CD4-positive, alpha-beta T cell treated with Interleukin-10 for 1 hour (primary cell): ENCODE results near the gene AREL1.
A peak's percentile ranks its signal among the peaks of the same experiment; 100 is the strongest.
"Not testable (repeated sequence)": the region's sequence is repeated elsewhere in the genome, so short reads cannot be mapped to it uniquely, and the experiment has no call there.

Experiments
- DNase-seq: peaks from one replicate; pipeline ENCODE4 v3.0.0-alpha.2; 2020

Gene AREL1, protein sequence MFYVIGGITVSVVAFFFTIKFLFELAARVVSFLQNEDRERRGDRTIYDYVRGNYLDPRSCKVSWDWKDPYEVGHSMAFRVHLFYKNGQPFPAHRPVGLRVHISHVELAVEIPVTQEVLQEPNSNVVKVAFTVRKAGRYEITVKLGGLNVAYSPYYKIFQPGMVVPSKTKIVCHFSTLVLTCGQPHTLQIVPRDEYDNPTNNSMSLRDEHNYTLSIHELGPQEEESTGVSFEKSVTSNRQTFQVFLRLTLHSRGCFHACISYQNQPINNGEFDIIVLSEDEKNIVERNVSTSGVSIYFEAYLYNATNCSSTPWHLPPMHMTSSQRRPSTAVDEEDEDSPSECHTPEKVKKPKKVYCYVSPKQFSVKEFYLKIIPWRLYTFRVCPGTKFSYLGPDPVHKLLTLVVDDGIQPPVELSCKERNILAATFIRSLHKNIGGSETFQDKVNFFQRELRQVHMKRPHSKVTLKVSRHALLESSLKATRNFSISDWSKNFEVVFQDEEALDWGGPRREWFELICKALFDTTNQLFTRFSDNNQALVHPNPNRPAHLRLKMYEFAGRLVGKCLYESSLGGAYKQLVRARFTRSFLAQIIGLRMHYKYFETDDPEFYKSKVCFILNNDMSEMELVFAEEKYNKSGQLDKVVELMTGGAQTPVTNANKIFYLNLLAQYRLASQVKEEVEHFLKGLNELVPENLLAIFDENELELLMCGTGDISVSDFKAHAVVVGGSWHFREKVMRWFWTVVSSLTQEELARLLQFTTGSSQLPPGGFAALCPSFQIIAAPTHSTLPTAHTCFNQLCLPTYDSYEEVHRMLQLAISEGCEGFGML

DNA sequence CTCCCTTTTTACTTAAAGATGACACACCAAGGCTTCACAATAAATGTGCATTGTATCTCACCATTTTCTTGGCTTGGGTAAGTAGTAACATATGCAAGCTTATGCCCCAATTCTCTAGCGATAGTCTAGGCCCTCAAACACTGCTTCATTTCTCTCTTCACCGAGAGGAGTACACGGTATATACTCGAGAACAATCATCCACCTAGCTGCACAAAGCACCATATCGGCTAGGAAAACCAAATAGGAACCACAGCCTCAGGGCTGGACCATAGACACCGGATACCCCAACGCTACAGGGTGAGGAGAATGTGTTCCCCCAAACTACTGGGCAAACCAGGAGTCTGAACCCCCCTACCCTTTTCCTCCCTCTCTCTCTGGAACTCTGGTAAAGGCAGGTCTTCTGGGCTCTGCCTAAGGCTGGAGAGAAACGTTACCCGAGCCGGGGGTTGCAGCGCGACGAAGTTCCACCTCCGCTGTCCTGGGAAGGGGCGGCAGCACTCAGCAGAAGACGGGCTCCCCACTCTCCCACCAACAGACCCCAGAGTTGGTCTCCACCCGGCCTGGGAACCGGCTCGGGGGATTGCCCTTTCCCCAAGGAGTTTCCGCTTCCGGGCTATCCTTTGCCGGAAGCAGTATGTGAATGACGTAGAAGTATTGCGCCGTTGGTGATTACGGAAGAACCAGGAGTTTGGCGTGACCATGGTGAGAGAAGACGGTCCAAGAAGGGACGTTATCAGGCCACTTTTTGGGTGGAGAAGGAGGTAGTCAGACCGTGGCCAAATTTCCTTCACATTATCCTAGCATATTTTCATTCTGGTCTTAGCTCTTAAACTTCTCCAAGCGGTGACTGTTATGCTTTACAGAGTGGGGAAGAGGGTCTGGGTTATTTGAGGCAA is at the start of gene AREL1, which contains the start of gene FCF1:
AREL1 (minus strand) TSS at position 582 of the 896 bp plus-strand sequence. CDS start 27,465 bp downstream, outside the sequence.
FCF1 (plus strand) TSS at position 646 of the 896 bp plus-strand sequence; CDS start at position 700, 54 bp downstream.
- DNase-seq, result peak; percentile 88

DNA sequence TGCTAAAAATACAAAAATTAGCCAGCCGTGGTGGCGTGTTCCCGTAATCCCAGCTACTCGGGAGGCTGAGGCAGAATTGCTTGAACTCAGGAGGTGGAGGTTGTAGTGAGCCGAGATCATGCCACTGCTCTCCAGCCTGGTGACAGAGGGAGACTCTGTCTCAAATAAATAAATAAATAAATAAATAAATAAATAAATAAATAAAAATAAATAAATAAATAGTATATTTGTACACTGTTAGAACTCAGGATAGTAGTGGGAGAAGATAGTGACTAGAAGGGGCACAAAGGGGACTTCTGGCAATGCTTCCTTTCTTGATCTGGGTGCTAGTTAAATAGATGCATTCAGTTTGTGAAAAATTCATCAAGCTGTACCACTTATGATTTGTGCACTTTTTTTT is 45.6 kb upstream of the AREL1 start:
- not testable (repeated sequence) for DNase-seq

DNA sequence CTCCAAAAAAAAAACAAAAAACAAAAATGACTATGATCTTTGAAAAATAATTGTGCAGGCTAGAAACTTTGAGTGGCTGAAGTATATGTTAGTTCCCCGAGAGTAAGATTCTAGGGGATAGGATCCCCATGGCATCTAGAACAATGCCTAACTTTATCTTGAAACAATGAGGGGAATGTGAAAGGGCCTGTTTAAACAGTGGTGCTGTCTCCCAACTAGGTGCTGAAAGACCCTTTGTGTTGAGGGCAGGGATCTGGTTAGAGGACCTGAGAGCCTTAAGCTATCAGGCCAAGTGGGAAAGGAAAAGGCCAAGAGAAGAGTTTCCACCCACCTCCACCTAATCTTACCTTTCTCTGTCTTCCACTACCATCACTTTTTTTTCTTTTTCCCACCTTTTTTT is 43.4 kb upstream of the AREL1 start:
- no peak for DNase-seq

DNA sequence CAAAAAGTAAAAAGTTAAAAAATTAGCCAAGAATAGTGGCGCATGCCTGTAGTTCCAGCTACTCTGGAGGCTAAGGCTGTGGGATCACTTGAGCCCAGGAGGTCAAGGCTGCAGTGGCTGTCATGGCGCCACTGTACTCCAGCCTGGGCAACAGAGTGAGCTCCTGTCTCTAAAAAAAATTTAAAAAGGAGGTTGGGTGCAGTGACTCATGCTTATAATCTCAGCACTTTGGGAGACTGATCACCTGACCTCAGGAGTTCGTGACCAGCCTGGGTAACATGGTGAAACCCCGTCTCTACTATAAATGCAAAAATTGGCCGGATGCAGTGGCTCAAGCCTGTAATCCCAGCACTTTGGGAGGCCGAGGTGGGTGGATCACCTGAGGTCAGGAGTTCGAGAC is 42.0 kb upstream of the AREL1 start:
- no peak for DNase-seq

DNA sequence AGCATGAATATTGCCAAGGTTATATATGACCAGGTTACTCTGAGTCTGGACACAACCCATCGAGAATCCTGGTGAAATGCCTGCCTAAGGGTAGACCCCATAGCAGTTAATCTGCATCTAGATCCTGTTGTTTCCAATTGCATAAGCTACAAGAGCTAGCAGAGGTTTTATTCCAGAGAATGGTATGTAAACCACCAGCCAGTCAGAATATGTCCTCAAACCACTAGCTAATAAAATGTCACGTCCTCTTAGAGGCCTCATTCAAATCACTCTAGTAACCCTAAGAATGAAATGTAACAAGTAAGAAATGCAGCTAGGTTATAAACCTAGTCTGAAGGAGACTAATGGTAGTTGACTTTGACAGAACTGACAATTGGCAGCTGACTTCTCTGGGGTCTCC is 41.3 kb upstream of the AREL1 start:
- no peak for DNase-seq

DNA sequence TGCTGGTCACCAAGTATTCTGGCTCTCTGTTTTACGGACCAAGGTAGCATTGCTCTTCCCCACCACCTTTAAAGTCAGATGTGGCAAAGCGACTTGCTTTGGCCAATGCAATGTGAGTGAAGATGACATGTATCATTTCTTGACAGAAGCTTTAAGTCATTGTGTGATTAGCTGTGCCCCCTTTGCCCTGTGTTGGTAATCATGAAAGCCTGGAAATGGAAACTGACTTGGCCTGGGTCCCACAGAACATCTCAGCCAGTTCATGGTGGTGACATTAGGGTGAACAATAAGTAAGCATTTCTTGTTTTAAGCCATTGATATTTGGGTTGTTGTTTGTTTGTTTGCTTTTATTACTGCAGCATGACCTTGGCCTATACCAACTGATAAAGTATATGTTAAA is 34.4 kb upstream of the AREL1 start:
- no peak for DNase-seq

DNA sequence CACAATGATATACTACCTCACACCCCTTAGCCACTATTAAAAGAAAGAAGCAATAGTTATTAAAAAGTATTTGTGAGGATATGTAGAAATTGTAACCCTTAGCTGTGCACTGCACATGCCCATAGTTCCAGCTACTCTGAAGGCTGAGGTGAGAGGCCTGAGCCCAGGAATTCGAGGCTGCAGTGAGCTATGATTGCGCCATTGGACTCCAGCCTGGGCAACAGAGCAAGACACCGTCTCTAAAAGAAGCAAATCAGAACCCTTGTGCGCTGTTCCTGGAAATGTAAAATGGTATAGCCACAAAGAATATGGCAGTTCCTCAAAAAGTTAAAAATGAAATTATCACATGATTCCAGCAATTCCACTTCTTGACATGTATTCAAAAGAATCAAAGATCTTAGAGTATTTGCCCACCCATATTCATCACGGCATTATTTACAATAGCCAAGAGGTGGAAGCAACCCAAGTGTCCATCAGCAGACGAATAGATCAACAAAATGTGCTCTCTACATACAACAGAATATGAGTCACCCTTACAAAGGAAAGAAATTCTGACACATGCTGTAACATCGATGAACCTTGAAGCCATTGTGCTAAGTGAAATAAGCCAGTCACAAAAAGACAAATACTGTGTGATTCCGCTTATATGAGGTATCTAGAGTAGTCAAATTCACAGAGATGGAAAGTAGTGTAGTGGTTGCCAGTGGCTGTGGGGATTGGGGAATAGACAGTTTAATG is 26.6 kb upstream of the AREL1 start:
- DNase-seq, result no peak

DNA sequence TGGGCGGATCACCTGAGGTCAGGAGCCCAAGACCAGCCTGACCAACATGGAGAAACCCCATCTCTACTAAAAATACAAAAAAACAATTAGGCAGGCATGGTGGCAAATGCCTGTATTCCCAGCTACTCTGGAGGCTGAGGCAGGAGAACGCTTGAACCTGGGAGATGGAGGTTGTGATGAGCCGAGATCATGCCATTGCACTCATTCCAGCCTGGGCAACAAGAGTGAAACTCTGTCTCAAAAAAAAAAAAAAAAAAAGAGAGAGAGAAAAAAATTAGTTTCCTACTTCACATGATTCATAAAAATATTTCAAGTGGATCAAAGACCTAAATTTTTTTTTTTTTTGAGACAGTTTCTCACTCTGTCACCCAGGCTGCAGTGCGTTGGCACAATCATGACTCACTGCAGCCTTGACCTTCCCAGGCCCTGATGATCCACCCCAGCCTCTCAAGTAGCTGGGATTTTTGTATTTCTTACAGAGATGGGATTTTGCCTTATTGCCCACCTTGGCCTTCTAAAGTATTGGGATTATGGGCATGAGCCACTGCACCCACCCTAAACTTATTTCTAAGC is 25.0 kb upstream of the AREL1 start:
- DNase-seq, result no peak

DNA sequence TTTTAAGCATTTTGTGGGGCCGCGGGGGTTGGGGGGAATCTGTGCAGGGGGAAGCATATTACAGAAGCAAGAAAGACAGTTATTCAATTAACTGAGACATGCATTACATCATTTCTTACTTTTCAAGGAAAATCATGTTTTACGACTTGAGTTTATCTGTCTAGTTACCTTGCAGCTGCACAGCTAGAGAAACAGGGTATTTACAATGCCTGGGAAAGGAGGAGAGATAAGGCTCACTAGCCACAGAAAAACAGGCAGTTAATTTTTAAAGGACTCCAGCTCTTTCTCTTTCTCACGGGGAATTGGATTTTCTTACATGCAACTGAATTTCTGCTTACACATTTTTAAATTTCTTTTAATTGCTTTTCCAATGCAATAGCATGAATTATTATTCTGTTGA is 22.2 kb upstream of the AREL1 start:
- no peak for DNase-seq

DNA sequence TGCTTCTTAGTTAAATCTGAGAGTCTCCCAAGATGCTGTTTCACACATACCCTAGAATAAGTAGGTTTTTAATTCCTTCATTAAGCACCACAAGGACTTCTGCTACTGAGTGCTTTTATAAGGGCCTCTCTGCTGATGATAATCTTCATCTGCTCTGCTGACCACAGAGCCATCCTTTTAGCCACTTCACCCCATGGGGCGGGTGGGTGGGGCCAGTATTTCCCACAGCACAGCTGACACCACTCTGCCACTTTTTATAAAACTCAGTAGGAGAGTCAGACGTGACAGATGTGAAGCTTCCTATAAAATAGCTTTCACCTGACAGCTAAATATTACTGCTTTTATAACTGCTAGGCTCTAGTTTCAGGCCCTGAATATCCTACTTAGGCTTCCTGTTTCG is 20.3 kb upstream of the AREL1 start:
- no peak for DNase-seq

DNA sequence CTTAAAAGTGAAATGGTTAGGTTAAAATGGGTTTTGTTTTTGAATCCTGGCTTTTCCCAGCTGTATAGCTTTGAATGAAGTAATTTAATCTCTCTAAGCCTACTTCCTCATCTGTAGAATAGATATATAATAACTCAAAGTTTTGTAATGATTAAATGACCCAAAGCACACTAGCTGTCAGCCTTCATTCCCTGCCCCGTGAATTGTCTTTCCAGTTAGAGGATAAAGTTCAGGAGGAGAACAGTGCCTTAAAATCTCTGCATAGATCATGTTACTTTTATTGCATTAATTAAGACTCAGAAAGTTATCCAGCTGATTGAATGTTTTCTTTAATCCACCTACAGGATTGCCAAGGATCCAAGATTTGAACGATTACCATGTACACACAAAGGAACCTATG is 19.5 kb upstream of the AREL1 start:
- no peak for DNase-seq

DNA sequence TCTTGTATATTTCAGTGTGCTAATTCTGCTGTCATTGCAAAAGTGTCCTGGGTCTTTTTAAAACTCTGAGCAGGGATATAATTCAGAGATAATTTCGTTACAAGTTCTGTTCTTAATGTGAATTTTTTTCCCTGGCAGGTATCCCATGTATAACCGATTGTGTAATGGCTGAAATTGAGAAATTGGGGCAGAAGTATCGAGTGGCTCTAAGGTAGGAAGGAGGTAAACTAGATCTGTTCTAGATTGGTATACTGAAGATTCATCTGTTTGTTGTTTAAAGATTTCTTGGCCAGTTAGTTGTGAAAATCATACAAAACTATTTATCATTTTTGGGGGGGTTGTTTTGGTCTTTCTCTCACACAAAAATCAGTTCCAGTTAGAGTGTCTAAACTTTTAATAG is 10.3 kb upstream of the AREL1 start:
- no peak for DNase-seq

DNA sequence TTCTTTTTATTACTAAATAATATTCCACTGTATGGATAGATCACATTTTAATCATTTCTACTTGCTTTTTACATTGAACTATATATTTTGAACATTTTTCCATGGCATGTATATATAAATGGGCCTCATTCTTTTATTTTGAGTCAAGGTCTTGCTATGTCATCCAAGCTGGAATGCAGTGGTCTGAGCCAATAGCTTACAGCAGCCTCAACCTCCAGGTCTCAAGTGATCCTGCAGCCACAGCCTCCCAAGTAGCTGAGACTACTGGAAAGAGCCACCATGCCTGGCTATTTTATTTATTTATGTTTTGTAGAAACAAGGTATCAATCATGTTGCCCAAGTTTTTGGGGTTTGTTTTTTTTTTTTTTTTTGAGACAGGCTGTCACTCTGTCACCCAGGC is 7.6 kb upstream of the AREL1 start:
- no peak for DNase-seq

DNA sequence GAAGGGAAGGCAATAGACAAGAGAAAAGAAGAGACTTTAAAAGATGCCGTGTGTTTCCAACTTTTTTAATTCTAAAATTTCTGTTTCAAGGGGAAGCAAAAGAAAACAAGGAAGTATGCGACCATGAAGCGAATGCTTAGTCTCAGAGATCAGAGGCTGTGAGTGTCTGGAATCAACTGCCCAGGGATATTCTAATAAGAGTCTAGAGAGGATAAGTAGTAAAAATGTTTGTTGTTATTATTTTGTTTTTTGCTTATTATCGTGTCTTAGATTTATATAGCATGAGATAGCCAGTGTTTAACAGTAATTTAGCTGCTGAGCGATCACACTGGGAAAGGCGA is 485 bp upstream of the AREL1 start:
- DNase-seq, result no peak

DNA sequence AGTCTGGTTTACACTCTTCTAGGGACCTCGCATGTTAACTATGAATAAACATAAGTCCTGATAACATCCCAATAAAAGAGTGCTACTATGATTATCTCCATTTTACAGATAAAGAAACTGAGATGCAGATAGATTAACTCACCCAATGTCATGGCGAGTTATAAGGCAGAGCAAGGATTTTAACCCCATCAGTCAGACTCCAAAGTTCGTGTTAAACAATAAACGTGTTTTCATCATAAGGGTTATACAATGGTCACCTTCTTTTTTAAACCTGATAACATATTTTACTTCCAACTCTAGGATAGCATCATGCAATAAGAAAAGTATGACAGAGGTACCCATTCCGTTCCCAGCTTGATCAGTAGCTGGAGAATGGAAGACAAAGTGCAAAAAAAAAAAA is 1.2 kb downstream of the AREL1 start:
- DNase-seq, result no peak

DNA sequence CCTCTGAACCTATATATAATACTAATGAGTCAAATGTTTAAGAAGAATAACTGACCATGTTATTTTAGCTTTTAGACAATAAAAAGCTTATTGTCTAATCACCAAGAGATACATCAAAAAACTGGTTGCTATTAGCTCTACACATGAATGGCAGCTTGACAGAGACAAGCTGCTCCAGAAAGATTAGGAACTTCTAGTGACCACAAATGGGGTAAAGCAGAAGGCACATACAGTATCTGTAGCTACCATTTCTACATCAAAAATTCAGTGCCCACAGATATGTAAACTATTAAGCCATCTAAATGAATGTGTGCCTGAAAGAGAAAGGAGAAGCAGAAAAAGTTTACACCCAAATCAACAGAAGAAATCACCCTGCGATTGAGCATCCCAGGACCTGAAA is 2.4 kb downstream of the AREL1 start:
- no peak for DNase-seq

DNA sequence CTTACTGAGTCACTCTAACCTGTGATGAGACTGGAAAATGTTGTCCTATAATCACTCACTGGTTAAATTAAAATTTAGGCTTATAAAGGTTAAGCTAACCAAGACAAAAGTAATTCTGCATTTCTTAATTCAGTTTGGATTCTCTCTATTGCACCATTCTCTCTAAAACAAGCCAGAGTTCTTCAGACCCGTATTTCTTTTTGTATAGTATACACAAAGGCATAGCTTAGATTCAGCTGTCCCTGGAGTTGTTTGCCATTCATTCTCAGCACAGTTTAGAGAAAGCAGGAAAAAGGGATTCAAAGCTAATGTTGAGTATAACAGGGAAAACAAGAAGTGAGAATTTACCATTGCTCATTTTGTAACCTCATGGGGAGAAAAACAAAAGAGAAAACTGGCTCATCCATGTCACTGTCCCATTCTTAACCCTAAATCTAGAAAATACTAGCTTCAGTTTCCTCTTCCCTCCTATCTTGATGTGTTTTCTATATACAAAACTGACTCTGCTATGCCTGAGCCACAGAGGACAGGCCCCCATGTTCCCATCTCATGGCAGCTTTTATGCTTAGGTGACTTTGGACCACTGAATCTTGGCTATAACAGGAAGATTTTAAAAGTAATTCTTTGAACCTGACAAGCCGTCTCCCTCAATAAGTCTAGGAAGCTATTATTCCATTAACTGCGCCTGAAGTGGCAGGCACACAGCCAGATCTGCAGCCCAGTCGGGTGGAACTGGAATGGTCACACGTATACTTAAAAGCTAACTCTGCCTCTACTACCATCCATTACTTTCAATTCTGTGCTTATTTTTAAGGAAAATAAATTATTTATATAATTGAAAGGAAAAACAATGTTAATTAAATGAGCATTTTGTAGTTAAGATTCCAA is 7.0 kb downstream of the AREL1 start:
- no peak for DNase-seq

DNA sequence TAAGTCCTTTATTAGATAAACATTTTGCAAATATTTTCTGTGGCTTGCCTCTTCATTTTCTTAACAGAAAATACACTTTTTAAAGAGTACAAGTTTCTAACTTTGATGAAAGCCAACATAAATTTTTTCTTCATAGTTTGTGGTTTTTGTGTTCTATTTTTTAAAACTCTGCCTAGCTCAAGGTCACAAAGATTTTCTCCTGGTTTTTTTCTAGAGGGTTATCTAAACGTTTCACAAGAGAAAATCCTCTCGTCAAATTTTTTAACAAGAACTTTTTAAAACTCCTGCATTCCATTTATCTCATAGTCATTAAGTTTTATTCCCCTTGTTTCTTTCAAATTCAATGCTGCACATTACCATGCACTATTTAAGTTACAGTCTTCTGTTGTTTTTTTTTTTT is 8.2 kb downstream of the AREL1 start:
- DNase-seq, result no peak

DNA sequence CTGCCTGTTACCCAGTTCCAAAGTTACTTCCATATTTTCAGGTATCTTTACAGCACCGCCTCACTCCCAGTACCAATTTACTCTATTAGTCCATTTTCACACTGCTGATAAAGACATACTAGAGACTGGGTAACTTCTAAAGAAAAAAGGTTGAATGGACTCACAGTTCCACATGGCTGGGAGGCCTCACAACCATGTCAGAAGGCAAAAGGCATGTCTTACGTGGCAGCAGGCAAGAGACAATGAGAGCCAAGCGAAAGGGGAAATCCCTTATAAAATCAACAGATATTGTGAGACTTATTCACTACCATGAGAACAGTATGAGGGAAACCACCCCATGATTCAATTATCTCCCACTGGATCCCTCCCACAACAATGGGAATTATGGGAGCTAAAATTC is 9.8 kb downstream of the AREL1 start:
- DNase-seq, result no peak

DNA sequence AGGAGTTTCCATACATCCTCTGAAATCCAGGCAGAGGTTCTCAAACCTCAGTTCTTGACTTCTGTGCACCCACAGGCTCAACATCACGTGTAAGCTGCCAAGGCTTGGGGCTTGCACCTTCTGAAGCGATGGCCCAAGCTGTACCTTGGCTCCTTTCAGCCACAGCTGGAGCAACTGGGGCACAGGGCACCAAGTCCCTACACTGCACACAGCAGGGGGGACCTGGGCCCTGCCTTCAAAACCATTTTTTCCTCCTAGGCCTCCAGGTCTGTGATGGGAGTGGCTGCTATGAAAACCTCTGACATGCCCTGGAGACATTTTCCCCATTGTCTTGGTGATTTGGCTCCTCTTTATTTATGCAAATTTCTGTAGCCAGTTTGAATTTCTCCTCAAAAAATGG is 10.6 kb downstream of the AREL1 start:
- DNase-seq, result no peak

DNA sequence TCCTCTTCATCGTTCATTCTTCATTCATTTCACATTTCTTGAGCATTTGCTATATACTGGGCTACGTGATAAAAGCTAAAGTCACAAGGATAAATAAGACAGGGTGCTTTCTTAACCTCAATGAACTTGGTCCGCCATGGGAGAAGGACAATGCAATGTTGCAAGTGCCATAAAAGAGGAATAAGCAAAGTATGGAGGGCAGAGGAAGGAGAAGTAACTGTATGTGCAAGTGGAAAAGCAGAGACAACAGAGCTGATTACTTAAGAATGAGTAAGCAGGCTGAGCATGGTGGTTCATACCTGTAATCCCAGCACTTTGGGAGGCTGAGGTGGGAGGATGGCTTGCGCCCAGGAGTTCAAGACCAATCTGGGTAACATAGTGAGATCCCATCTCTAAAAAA is 14.4 kb downstream of the AREL1 start:
- DNase-seq, result no peak
